Germinal center (tissue), 1 donor: ENCODE data around the gene CXCL17.
"Not testable (repeated sequence)": the region's sequence is repeated elsewhere in the genome, so short reads cannot be mapped to it uniquely, and the experiment has no call there.

Experiments
- DNase-seq: peaks from one replicate; pipeline ENCODE4 v3.0.0; 2012; ENCODE audit warnings: mixed read lengths, low spot score

The CXCL17 gene

GRCh38 chr19:42465827-42466280 is 23.1 kb upstream of the CXCL17 start:
- peak; percentile 80 for DNase-seq

GRCh38 chr19:42461700-42462324 is 19.1 kb upstream of the CXCL17 start:
- DNase-seq: no peak

GRCh38 chr19:42461231-42461630 is 18.5 kb upstream of the CXCL17 start:
- DNase-seq: not testable (repeated sequence)

- DNase-seq: no peak
Measured at GRCh38 chr19:42459926-42460325, 17.2 kb upstream of the CXCL17 start.

GRCh38 chr19:42455621-42456081 is 12.9 kb upstream of the CXCL17 start:
- no peak for DNase-seq

GRCh38 chr19:42455086-42455485 is 12.3 kb upstream of the CXCL17 start:
- DNase-seq: no peak

- no peak for DNase-seq
Measured at GRCh38 chr19:42452590-42452989, 9.8 kb upstream of the CXCL17 start.

- peak; percentile 87 for DNase-seq
Measured at GRCh38 chr19:42450314-42450934, 7.7 kb upstream of the CXCL17 start.

GRCh38 chr19:42448306-42448705 is 5.6 kb upstream of the CXCL17 start:
- DNase-seq: not testable (repeated sequence)

GRCh38 chr19:42445948-42446347 is 3.2 kb upstream of the CXCL17 start:
- DNase-seq: no peak

GRCh38 chr19:42443944-42444398 is 1.2 kb upstream of the CXCL17 start:
- no peak for DNase-seq

- no peak for DNase-seq
Measured at GRCh38 chr19:42441049-42441445, 1.7 kb downstream of the CXCL17 start.

- DNase-seq: peak; percentile 78
Measured at GRCh38 chr19:42440357-42441048, 2.2 kb downstream of the CXCL17 start.

GRCh38 chr19:42436006-42436405 is 6.7 kb downstream of the CXCL17 start:
- DNase-seq: no peak

- no peak for DNase-seq
Measured at GRCh38 chr19:42435316-42435715, 7.4 kb downstream of the CXCL17 start.

GRCh38 chr19:42433503-42434260 is 9.1 kb downstream of the CXCL17 start:
- DNase-seq: peak; percentile 51

- DNase-seq: no peak
Measured at GRCh38 chr19:42431486-42431885, 11.3 kb downstream of the CXCL17 start.

GRCh38 chr19:42428676-42429075 is 14.1 kb downstream of the CXCL17 start:
- no peak for DNase-seq

- DNase-seq: no peak
Measured at GRCh38 chr19:42427313-42427712, 15.4 kb downstream of the CXCL17 start, which contains the start of gene LIPE. LIPE (minus strand) TSS chr19:42427388; CDS start chr19:42427149, 239 bp downstream.

- no peak for DNase-seq
Measured at GRCh38 chr19:42426643-42427042, 16.1 kb downstream of the CXCL17 start.

GRCh38 chr19:42424712-42425131 is 18.0 kb downstream of the CXCL17 start:
- DNase-seq: no peak

- DNase-seq: no peak
Measured at GRCh38 chr19:42424345-42424707, 18.4 kb downstream of the CXCL17 start.
